Measurements from ENCODE around the gene CDH4. TPM values are rescaled to one million over a fixed set of nuclear protein-coding genes. Genes with fewer than 3 reads are reported as not detected.

Gene CDH4
- total and polyA plus RNA-seq, 8 donors: under 0.01 to 2.2 (median 0.11) TPM; not detected in 2

- H3K27me3 ChIP-seq: peaks cover 0 to 74% (median 29%) of the 10 kb centered on the region in 3 donors
- intact Hi-C loops (cut with DNase I; ENCODE audit: low total_unique reads): no loop called here
- DNase-seq: no peak
Observed at GRCh38 chr20:61897401-61898295, 645.6 kb downstream of the CDH4 start.

DNA sequence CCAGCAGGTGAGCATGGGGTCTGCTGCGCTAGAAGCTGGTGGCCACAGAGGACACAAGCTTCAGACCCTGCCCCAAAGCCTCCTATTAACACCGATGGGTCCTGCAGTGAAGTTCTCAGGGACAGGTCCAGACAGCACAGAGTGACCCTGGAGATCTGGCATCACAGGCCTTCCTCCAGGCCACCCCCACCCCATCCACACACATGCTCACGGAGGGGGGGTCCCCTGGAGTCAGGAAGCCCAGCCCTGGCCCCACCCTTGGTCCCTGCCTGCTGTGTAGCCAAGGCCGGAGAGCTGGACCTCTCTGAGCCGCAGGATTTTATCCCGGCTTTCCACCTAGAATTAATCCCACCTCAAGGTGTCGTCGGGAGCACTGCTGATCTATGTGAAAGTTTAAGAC, 646.3 kb downstream of the CDH4 start:
- peaks cover 0 to 6% (median 0%) of the 10 kb centered on the region in 4 donors for H3K4me1 ChIP-seq
- H3K36me3 ChIP-seq: no peaks in the 10 kb centered on the region
- TF ChIP-seq, protein P1, sequence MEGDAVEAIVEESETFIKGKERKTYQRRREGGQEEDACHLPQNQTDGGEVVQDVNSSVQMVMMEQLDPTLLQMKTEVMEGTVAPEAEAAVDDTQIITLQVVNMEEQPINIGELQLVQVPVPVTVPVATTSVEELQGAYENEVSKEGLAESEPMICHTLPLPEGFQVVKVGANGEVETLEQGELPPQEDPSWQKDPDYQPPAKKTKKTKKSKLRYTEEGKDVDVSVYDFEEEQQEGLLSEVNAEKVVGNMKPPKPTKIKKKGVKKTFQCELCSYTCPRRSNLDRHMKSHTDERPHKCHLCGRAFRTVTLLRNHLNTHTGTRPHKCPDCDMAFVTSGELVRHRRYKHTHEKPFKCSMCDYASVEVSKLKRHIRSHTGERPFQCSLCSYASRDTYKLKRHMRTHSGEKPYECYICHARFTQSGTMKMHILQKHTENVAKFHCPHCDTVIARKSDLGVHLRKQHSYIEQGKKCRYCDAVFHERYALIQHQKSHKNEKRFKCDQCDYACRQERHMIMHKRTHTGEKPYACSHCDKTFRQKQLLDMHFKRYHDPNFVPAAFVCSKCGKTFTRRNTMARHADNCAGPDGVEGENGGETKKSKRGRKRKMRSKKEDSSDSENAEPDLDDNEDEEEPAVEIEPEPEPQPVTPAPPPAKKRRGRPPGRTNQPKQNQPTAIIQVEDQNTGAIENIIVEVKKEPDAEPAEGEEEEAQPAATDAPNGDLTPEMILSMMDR (IDR thresholded peaks at IDR 0.05): no peak
- TF ChIP-seq POLR2AphosphoS5 (IDR thresholded peaks at IDR 0.05) (no peak), EP300 (IDR thresholded peaks at IDR 0.05) (no peak), POLR2A (IDR thresholded peaks at IDR 0.05) (no peak)
- H3K9me3 ChIP-seq: no peaks in the 10 kb centered on the region
- H3K27me3 ChIP-seq: peaks cover 0 to 75% (median 29%) of the 10 kb centered on the region in 3 donors
- no peak for DNase-seq
- H3K27ac ChIP-seq: no peak overlapping the region
- no peak overlapping the region for H3K4me3 ChIP-seq
- intact Hi-C loops (cut with DNase I; ENCODE audit: low total_unique reads): no loop called here
- 47 to 74% (median 69%) methylated on average over 6 to 8 of the region's 8 CpGs for whole genome bisulfite sequencing, 5 donors

More at GRCh38 chr20:61897401-61898295, 645.6 kb downstream of the CDH4 start:
- Histone ChIP-seq H3K4me1 (peaks cover 0 to 6% (median 0%) of the 10 kb centered on the region in 4 donors), H3K36me3 (no peaks in the 10 kb centered on the region), H3K9me3 (no peaks in the 10 kb centered on the region), H3K4me3 (no peak overlapping the region), H3K27ac (no peak overlapping the region)
- no peak for TF ChIP-seq POLR2A (IDR thresholded peaks at IDR 0.05)
- TF ChIP-seq, protein P1 (IDR thresholded peaks at IDR 0.05): no peak
- TF ChIP-seq POLR2AphosphoS5 (IDR thresholded peaks at IDR 0.05): no peak
- no peak for TF ChIP-seq EP300 (IDR thresholded peaks at IDR 0.05)
- 80 to 92% (median 85%) methylated on average over 25 to 26 of the region's 26 CpGs for WGBS, 5 donors

DNA sequence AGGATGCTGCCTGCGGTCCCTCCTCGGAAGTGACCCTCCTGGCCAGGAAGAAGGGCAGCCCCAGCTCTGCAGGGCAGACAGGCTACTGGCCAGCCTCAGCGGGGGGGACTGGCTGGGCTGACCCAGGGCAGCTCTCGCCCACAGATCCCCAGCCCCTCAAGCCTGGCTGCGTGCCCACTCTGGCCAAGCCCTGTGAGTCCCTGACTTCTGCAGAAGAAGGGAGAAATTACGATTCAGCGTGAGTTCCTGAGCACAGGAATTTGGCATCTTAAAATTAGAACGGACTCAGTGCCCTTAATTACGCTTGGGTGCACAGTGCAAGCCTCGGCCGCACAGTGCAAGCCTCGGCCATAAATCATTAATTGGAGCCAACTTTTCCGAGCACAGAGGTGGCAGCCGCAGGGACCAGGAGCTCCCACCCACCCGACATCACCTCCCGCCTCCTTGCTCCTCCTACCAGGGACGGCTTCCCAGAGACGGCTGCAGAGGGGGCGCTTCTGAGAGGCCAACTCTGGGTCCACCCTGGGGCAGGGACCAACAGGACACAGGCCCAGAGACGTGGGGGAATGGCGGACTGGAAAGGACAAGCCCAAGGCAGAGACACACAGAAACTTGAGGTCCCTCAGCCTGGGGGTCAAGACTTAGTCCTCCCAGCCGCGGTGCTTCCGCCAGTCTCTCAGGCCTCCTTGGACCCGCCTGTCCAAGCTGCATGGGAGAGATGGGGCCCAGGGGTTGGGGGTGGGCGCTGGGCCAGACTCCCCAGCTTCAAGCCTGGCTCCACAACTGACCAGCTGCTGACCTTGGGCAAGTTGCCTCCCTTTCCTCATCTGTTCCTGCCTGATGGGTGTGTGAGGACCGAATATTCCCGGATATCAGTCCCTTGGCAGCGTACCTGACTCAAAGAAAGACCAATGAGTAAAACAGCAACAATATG, 648.2 kb downstream of the CDH4 start:
- TF ChIP-seq POLR2AphosphoS5 (IDR thresholded peaks at IDR 0.05) (no peak), POLR2A (IDR thresholded peaks at IDR 0.05) (no peak), EP300 (IDR thresholded peaks at IDR 0.05) (no peak)
- TF ChIP-seq, protein P1 (IDR thresholded peaks at IDR 0.05): no peak
- Histone ChIP-seq H3K36me3 (no peaks in the 10 kb centered on the region), H3K4me1 (peaks cover 0 to 6% (median 0%) of the 10 kb centered on the region in 4 donors), H3K27me3 (peaks cover 0 to 93% (median 36%) of the 10 kb centered on the region in 3 donors), H3K9me3 (no peaks in the 10 kb centered on the region), H3K27ac (no peak overlapping the region), H3K4me3 (no peak overlapping the region)
- intact Hi-C loops (cut with DNase I; ENCODE audit: low total_unique reads): no loop called here
- DNase-seq: no peak
- WGBS, 5 donors: 43 to 62% (median 47%) methylated on average over 19 to 29 of the region's 29 CpGs

DNA sequence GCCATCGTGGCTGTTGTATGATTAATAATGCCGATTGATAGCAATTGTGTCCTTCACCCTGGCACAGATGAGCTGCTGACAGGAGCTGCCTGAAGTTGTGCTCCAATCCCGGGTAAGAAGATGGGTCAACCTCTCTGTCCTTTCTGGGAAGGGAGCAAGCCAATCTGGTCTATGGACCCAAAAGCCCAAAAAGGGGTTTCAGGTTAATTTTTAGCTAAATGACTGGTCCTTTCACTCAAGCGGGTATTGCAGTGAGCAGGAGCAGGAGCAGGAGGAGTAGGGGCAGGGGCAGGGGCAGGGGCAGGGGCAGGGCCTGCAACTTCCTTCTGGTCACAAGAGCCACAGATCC, 648.9 kb downstream of the CDH4 start:
- no peak overlapping the region for H3K4me3 ChIP-seq
- intact Hi-C loops (cut with DNase I; ENCODE audit: low total_unique reads): no loop called here
- H3K9me3 ChIP-seq: no peaks in the 10 kb centered on the region
- 58 to 73% (median 60%) methylated on average over 4 of the region's 4 CpGs for WGBS, 5 donors
- H3K27me3 ChIP-seq: peaks cover 0 to 93% (median 36%) of the 10 kb centered on the region in 3 donors
- no peak for TF ChIP-seq POLR2AphosphoS5 (IDR thresholded peaks at IDR 0.05)
- no peak for TF ChIP-seq EP300 (IDR thresholded peaks at IDR 0.05)
- TF ChIP-seq, protein P1 (IDR thresholded peaks at IDR 0.05): no peak
- TF ChIP-seq POLR2A (IDR thresholded peaks at IDR 0.05): no peak
- H3K4me1 ChIP-seq: peaks cover 0 to 6% (median 0%) of the 10 kb centered on the region in 4 donors
- DNase-seq: no peak
- no peaks in the 10 kb centered on the region for H3K36me3 ChIP-seq
- no peak overlapping the region for H3K27ac ChIP-seq
